DND-41 (cell line): Measurements from ENCODE around the gene EXOG.

Experiments
- ATAC-seq: fragments of 200-7000 bp; cut with Tn5 transposase; 3 replicates; pipeline ENCODE4 v1.9.1; 2021; ENCODE audit warnings: low read depth; ENCODE audit not compliant: insufficient read depth
- DNase-seq: peaks from one replicate; pipeline ENCODE4 v3.0.0-alpha.2; 2020
- H2AFZ ChIP-seq: 2 replicates; pipeline ENCODE4 v1.6.0; 2012; ENCODE audit warnings: low read depth, low read length
- H3K27ac ChIP-seq: 2 replicates; pipeline ENCODE4 v1.5.1; 2012; ENCODE audit warnings: low read length, inconsistent platforms
- H3K27me3 ChIP-seq: fragments of 200-600 bp; sonication (generic); 2 replicates; pipeline ENCODE4 v1.6.0; 2012; ENCODE audit warnings: low read length, mild to moderate bottlenecking, inconsistent platforms; ENCODE audit not compliant: insufficient read depth, poor library complexity
- H3K36me3 ChIP-seq: 2 replicates; pipeline ENCODE4 v1.5.1; 2012; ENCODE audit warnings: low read length, inconsistent platforms; ENCODE audit not compliant: insufficient read depth
- H3K4me1 ChIP-seq: 2 replicates; pipeline ENCODE4 v1.5.1; 2012; ENCODE audit warnings: mild to moderate bottlenecking, low read length; ENCODE audit not compliant: insufficient read depth
- H3K4me2 ChIP-seq: 2 replicates; pipeline ENCODE4 v1.6.0; 2012; ENCODE audit warnings: mild to moderate bottlenecking, moderate library complexity, low read length, inconsistent platforms; ENCODE audit not compliant: insufficient read depth
- H3K4me3 ChIP-seq, 2 experiments: fragments of 200-600 bp in 1 of 2; shearing (Covaris generic) in 1 of 2; 2 replicates each; pipeline ENCODE4 v1.5.1; 2012 to 2016; ENCODE audit warnings: inconsistent platforms in 2 of 2, low read length in 2 of 2, mild to moderate bottlenecking in 2 of 2, low read depth in 1 of 2, moderate library complexity in 1 of 2
- H3K79me2 ChIP-seq: 2 replicates; pipeline ENCODE4 v1.6.0; 2012; ENCODE audit warnings: low read length, inconsistent platforms; ENCODE audit not compliant: insufficient read depth
- H3K9ac ChIP-seq: 2 replicates; pipeline ENCODE4 v1.6.0; 2012; ENCODE audit warnings: low read depth, mild to moderate bottlenecking, inconsistent platforms, low read length, moderate library complexity
- H3K9me3 ChIP-seq: 2 replicates; pipeline ENCODE4 v1.5.1; 2012; ENCODE audit warnings: low read length, moderate library complexity, mild to moderate bottlenecking, inconsistent platforms; ENCODE audit not compliant: insufficient read depth, severe bottlenecking
- H4K20me1 ChIP-seq: 2 replicates; pipeline ENCODE4 v1.6.0; 2012; ENCODE audit warnings: low read length; ENCODE audit not compliant: insufficient read depth
- EZH2 ChIP-seq: IDR thresholded peaks from 3 replicates; pipeline ENCODE4 v1.6.1; 2012; ENCODE audit warnings: borderline replicate concordance, low read depth, mild to moderate bottlenecking, moderate library complexity, low read length, inconsistent platforms; ENCODE audit not compliant: severe bottlenecking
- TF ChIP-seq, protein P1 (sequence below): IDR thresholded peaks from 2 replicates; pipeline ENCODE4 v1.5.1; 2012; ENCODE audit warnings: borderline replicate concordance, low read length, moderate library complexity, mild to moderate bottlenecking; ENCODE audit not compliant: poor library complexity, severe bottlenecking; ENCODE audit errors: extremely low read depth

The EXOG gene

GRCh38 chr3:38458796-38459498 is 37.2 kb upstream of the EXOG start:
- TF ChIP-seq, protein P1, sequence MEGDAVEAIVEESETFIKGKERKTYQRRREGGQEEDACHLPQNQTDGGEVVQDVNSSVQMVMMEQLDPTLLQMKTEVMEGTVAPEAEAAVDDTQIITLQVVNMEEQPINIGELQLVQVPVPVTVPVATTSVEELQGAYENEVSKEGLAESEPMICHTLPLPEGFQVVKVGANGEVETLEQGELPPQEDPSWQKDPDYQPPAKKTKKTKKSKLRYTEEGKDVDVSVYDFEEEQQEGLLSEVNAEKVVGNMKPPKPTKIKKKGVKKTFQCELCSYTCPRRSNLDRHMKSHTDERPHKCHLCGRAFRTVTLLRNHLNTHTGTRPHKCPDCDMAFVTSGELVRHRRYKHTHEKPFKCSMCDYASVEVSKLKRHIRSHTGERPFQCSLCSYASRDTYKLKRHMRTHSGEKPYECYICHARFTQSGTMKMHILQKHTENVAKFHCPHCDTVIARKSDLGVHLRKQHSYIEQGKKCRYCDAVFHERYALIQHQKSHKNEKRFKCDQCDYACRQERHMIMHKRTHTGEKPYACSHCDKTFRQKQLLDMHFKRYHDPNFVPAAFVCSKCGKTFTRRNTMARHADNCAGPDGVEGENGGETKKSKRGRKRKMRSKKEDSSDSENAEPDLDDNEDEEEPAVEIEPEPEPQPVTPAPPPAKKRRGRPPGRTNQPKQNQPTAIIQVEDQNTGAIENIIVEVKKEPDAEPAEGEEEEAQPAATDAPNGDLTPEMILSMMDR = no peak
- TF ChIP-seq EZH2 = no peak
- peaks cover 7% of the 10 kb centered on the region; the same call in 1 of the 2 replicates for H3K36me3 ChIP-seq
- DNase-seq (no peak), ATAC-seq (no peak)
- no peaks in the 10 kb centered on the region for H3K27me3 ChIP-seq
- peaks cover 14% of the 10 kb centered on the region for H3K4me1 ChIP-seq
- H3K9ac ChIP-seq = no peak overlapping the region
- peaks cover 72% of the 10 kb centered on the region for H4K20me1 ChIP-seq
- H2AFZ ChIP-seq = no peak overlapping the region
- no peak overlapping the region for H3K4me2 ChIP-seq
- peaks cover 97% of the 10 kb centered on the region for H3K79me2 ChIP-seq
- no peak overlapping the region for H3K4me3 ChIP-seq
- H3K27ac ChIP-seq = no peak overlapping the region
- peaks cover 2% of the 10 kb centered on the region for H3K9me3 ChIP-seq

GRCh38 chr3:38459499-38460048 is 36.6 kb upstream of the EXOG start:
- H3K9ac ChIP-seq = no peak overlapping the region
- no peak overlapping the region for H3K4me2 ChIP-seq

DNA sequence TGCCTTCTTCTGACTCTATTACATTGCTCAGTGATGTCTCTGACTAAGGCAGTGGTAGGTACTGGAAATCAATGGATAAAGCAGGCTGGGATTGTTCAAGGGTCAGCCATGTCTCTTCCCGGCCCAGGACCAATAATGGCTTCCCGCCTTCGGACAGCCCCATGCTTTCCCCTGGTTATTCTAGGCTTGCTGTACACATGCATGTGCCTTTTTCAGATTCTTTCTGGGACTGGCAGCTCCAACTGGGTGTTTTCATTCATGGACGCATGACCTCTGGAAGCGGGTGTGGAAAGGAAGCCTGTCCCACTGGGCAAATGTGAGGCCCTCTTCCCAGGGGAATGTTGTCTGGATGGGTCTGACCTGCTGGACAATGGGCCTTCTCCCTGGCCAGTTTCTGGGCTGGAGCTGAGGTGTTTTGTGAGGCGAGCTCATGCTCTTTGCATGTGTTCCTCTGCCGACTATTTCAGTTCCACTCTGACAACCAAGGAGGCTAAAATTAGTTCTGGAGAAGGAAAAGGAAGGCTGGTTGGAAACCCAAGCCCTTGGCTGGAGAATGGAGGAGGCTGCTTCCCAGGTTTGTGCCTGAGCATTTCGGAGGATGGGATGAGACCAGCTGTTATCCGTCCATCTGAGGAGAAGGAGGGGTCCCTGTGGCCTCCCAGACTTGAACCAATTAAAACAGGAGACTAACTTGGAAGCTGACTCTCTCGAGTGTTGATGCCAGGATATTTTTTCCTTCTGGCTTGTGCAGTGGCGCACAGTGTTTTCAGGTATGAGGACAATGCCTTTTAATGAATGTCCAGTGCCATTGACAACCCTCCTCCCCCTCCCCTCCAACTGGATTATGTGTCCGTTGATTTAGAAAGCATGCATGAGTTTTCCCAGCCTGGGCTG is 35.5 kb upstream of the EXOG start:
- peaks cover 95% of the 10 kb centered on the region for H3K79me2 ChIP-seq
- no peak overlapping the region for H3K4me2 ChIP-seq
- no peak for ATAC-seq

More at GRCh38 chr3:38459499-38460048, 36.6 kb upstream of the EXOG start:
- Histone ChIP-seq H3K9me3 (peaks cover 3% of the 10 kb centered on the region), H3K27me3 (no peaks in the 10 kb centered on the region), H3K36me3 (peaks cover 7% of the 10 kb centered on the region; the same call in 1 of the 2 replicates), H4K20me1 (peaks cover 72% of the 10 kb centered on the region), H3K27ac (no peak overlapping the region), H2AFZ (no peak overlapping the region), H3K4me3 (no peak overlapping the region), H3K4me1 (peaks cover 14% of the 10 kb centered on the region), H3K79me2 (peaks cover 97% of the 10 kb centered on the region)
- TF ChIP-seq, protein P1 = no peak
- no peak for TF ChIP-seq EZH2
- DNase-seq (no peak), ATAC-seq (no peak)

More for the DNA sequence above, 35.5 kb upstream of the EXOG start:
- no peak for TF ChIP-seq EZH2
- TF ChIP-seq, protein P1 = no peak
- Histone ChIP-seq H3K27ac (no peak overlapping the region), H4K20me1 (peaks cover 69% of the 10 kb centered on the region), H3K36me3 (peaks cover 7% of the 10 kb centered on the region; the same call in 1 of the 2 replicates), H2AFZ (no peak overlapping the region), H3K4me3 (no peak overlapping the region), H3K27me3 (no peaks in the 10 kb centered on the region), H3K9me3 (peaks cover 6% of the 10 kb centered on the region), H3K9ac (no peak overlapping the region), H3K4me1 (peaks cover 11% of the 10 kb centered on the region)
- no peak for DNase-seq
